Measurements from ENCODE around the gene KPNA4. TPM values are rescaled to one million over a fixed set of nuclear protein-coding genes. Genes with fewer than 3 reads are reported as not detected.

Gene KPNA4
- total RNA-seq, 4 donors from 2014 or later, result 24.7 to 31.2 (median 30.4) TPM

GRCh38 chr3:160580938-160581337 lies 15.6 kb upstream of the KPNA4 start:
- no peaks in the 10 kb centered on the region for H3K36me3 ChIP-seq
- 94 to 95% methylated on average over 2 of the region's 2 CpGs for WGBS, 2 donors
- no peak overlapping the region for H3K27ac ChIP-seq
- no peaks in the 10 kb centered on the region for H3K27me3 ChIP-seq
- TF ChIP-seq POLR2A (IDR thresholded peaks at IDR 0.05), result no peak
- TF ChIP-seq, protein P1, sequence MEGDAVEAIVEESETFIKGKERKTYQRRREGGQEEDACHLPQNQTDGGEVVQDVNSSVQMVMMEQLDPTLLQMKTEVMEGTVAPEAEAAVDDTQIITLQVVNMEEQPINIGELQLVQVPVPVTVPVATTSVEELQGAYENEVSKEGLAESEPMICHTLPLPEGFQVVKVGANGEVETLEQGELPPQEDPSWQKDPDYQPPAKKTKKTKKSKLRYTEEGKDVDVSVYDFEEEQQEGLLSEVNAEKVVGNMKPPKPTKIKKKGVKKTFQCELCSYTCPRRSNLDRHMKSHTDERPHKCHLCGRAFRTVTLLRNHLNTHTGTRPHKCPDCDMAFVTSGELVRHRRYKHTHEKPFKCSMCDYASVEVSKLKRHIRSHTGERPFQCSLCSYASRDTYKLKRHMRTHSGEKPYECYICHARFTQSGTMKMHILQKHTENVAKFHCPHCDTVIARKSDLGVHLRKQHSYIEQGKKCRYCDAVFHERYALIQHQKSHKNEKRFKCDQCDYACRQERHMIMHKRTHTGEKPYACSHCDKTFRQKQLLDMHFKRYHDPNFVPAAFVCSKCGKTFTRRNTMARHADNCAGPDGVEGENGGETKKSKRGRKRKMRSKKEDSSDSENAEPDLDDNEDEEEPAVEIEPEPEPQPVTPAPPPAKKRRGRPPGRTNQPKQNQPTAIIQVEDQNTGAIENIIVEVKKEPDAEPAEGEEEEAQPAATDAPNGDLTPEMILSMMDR (IDR thresholded peaks at IDR 0.05), result no peak
- no peaks in the 10 kb centered on the region for H3K4me1 ChIP-seq
- DNase-seq, result no peak
- intact Hi-C loops (cut with DNase I), result no loop called here
- no peaks in the 10 kb centered on the region for H3K9me3 ChIP-seq
- no peak overlapping the region for H3K4me3 ChIP-seq (replicated peaks in 1 of 3)

- TF ChIP-seq, protein P1 (IDR thresholded peaks at IDR 0.05), result peak in 5 of 6 experiments; percentile 9 to 72 (median 51)
- TF ChIP-seq POLR2A (IDR thresholded peaks at IDR 0.05), result no peak
- DNase-seq, result peak in 1 of 2 donors; percentile 27
- intact Hi-C loops (cut with DNase I), result no loop called here
- Histone ChIP-seq H3K9me3 (no peaks in the 10 kb centered on the region), H3K4me1 (no peaks in the 10 kb centered on the region), H3K27ac (no peak overlapping the region), H3K36me3 (no peaks in the 10 kb centered on the region), H3K27me3 (no peaks in the 10 kb centered on the region), H3K4me3 (replicated peaks in 1 of 3) (no peak overlapping the region)
- 29 to 32% methylated on average over 4 of the region's 4 CpGs for WGBS, 2 donors
Observed at GRCh38 chr3:160577556-160578195, 12.3 kb upstream of the KPNA4 start.

DNA sequence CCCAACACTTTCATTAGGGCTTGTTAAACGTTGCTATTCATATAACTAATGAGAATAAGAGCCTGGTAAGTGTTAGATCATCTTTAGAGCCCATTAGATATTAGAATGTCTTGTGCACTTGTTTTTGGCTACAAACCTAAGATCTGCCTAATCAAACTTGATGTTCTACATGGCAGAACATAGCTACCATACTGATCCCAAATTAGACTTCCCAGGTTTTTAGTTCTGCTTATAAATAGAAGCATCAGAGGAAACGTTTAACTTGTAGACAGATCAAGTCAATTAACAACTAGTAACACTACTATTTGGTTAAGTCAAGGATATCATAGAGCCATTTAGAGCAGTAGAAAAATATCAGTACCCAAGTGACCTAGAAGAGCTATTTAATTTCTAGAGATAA lies 11.7 kb upstream of the KPNA4 start:
- no peak for DNase-seq
- intact Hi-C loops (cut with DNase I), result no loop called here

DNA sequence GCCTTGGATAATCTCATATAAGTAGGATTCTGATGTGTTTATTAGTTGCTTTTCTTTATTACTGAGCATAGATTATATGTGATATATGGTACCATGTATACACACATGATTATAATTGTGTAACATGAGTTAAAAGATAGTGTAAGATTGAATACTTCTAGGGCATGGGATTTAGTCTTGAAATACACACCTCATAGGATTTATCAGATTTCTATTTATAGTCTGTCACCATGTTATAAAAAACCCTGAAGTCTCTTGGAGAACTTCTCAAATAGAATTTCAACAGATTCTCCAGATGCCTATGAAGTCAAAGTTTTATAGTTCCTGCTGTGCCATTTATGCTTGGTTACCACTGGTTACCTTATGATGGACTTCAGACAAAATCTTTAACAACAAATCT lies 11.2 kb upstream of the KPNA4 start:
- H3K27ac ChIP-seq, result no peak overlapping the region
- no peak overlapping the region for H3K4me3 ChIP-seq (replicated peaks in 1 of 3)
- H3K27me3 ChIP-seq, result no peaks in the 10 kb centered on the region
- TF ChIP-seq POLR2A (IDR thresholded peaks at IDR 0.05), result no peak
- TF ChIP-seq, protein P1 (IDR thresholded peaks at IDR 0.05), result no peak
- intact Hi-C loops (cut with DNase I), result no loop called here
- no peaks in the 10 kb centered on the region for H3K36me3 ChIP-seq
- DNase-seq, result no peak
- no peaks in the 10 kb centered on the region for H3K4me1 ChIP-seq
- H3K9me3 ChIP-seq, result no peaks in the 10 kb centered on the region

More for the DNA sequence above, 11.7 kb upstream of the KPNA4 start:
- no peak overlapping the region for H3K4me3 ChIP-seq (replicated peaks in 1 of 3)
- no peaks in the 10 kb centered on the region for H3K9me3 ChIP-seq
- H3K27me3 ChIP-seq, result no peaks in the 10 kb centered on the region
- no peak for TF ChIP-seq POLR2A (IDR thresholded peaks at IDR 0.05)
- TF ChIP-seq, protein P1 (IDR thresholded peaks at IDR 0.05), result no peak
- H3K4me1 ChIP-seq, result no peaks in the 10 kb centered on the region
- WGBS, 2 donors, result 45 to 49% methylated on average over 2 of the region's 2 CpGs
- H3K27ac ChIP-seq, result no peak overlapping the region
- H3K36me3 ChIP-seq, result no peaks in the 10 kb centered on the region

GRCh38 chr3:160575589-160575988 lies 10.2 kb upstream of the KPNA4 start:
- DNase-seq, result no peak
- 61 to 73% methylated on average over 1 of the region's 1 CpG for WGBS, 2 donors

More at GRCh38 chr3:160575589-160575988, 10.2 kb upstream of the KPNA4 start:
- no peak overlapping the region for H3K4me3 ChIP-seq (replicated peaks in 1 of 3)
- TF ChIP-seq POLR2A (IDR thresholded peaks at IDR 0.05), result no peak
- TF ChIP-seq, protein P1 (IDR thresholded peaks at IDR 0.05), result no peak
- no peaks in the 10 kb centered on the region for H3K36me3 ChIP-seq
- no peaks in the 10 kb centered on the region for H3K4me1 ChIP-seq
- H3K27ac ChIP-seq, result no peak overlapping the region
- H3K9me3 ChIP-seq, result no peaks in the 10 kb centered on the region
- intact Hi-C loops (cut with DNase I), result no loop called here
- H3K27me3 ChIP-seq, result no peaks in the 10 kb centered on the region
